Transverse colon (tissue), 4 donors: ENCODE results near the gene SDK1.

ENCODE experiments used
- EP300 ChIP-seq: sonication (generic); formaldehyde crosslinking; IDR thresholded peaks from one replicate; pipeline ENCODE4 v1.6.1; 2017; ENCODE audit warnings: antibody characterized with exemption, low read depth
- POLR2AphosphoS5 ChIP-seq, 3 donors: sonication (generic); formaldehyde crosslinking; IDR thresholded peaks; one replicate each; pipeline ENCODE4 v1.6.1; 2016; ENCODE audit warnings: antibody characterized with exemption in 3 of 3
- TF ChIP-seq, protein P1 (sequence below), 5 experiments: fragments of 200-600 bp in 3 of 5; fragments of 450-650 bp in 2 of 5; sonication (generic) in 3 of 5; IDR thresholded peaks; 1 replicate in 2 of 5; 2 replicates in 3 of 5; pipeline ENCODE4 v1.5.1; 2016 to 2017; ENCODE audit warnings: antibody characterized with exemption in 5 of 5, inconsistent platforms in 3 of 5, mild to moderate bottlenecking in 2 of 5, moderate library complexity in 1 of 5

DNA sequence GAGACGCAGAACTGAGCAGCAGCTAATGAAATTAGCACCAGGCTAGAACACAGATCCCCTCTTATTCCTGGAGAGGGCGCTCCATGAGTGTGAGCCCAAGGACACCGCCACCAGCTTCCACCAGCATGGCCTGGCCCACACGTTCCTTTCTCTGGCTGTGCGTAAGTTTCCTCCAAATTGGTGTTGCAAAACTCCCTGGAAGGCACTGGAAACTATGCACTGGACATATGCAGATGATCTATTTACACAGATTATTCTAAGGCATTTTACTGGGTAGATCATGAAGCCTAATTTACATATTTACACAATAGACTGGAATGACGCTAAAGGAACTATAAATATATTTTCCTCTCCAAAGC is 925.5 kb downstream of the SDK1 start:
- TF ChIP-seq EP300 (no peak), POLR2AphosphoS5 (IDR thresholded peaks at IDR 0.05) (no peak)
- TF ChIP-seq, protein P1, sequence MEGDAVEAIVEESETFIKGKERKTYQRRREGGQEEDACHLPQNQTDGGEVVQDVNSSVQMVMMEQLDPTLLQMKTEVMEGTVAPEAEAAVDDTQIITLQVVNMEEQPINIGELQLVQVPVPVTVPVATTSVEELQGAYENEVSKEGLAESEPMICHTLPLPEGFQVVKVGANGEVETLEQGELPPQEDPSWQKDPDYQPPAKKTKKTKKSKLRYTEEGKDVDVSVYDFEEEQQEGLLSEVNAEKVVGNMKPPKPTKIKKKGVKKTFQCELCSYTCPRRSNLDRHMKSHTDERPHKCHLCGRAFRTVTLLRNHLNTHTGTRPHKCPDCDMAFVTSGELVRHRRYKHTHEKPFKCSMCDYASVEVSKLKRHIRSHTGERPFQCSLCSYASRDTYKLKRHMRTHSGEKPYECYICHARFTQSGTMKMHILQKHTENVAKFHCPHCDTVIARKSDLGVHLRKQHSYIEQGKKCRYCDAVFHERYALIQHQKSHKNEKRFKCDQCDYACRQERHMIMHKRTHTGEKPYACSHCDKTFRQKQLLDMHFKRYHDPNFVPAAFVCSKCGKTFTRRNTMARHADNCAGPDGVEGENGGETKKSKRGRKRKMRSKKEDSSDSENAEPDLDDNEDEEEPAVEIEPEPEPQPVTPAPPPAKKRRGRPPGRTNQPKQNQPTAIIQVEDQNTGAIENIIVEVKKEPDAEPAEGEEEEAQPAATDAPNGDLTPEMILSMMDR (IDR thresholded peaks at IDR 0.05): no peak
